Esophagus (tissue), 2 donors: ENCODE data around the gene EXT2. TPM values are rescaled to one million over a fixed set of nuclear protein-coding genes. Genes with fewer than 3 reads are reported as not detected.

Experiments used
- H3K27ac ChIP-seq, 2 donors: one replicate each; pipeline ENCODE4 v1.5.1; 2013; ENCODE audit warnings: low read depth in 2 of 2, mild to moderate bottlenecking in 2 of 2, inconsistent platforms in 1 of 2, low read length in 1 of 2, moderate library complexity in 1 of 2
- H3K27me3 ChIP-seq, 2 donors: one replicate each; pipeline ENCODE4 v1.6.1; 2013; ENCODE audit warnings: low read length in 2 of 2, control low read depth in 1 of 2, mild to moderate bottlenecking in 1 of 2; ENCODE audit not compliant: insufficient read depth in 2 of 2, control insufficient read depth in 1 of 2
- H3K36me3 ChIP-seq, 2 donors: one replicate each; pipeline ENCODE4 v1.6.1; 2013; ENCODE audit warnings: low read length in 1 of 2; ENCODE audit not compliant: control insufficient read depth in 2 of 2, insufficient read depth in 2 of 2
- H3K4me1 ChIP-seq, 2 donors: one replicate each; pipeline ENCODE4 v1.6.1; 2013; ENCODE audit warnings: low read length in 1 of 2; ENCODE audit not compliant: control insufficient read depth in 2 of 2, insufficient read depth in 2 of 2
- H3K4me3 ChIP-seq, 2 donors: one replicate each; pipeline ENCODE4 v1.5.1; 2013; ENCODE audit warnings: low read length in 2 of 2, mild to moderate bottlenecking in 2 of 2, low read depth in 1 of 2, moderate library complexity in 1 of 2
- H3K9me3 ChIP-seq, 2 donors: one replicate each; pipeline ENCODE4 v1.6.1; 2013; ENCODE audit warnings: mild to moderate bottlenecking in 2 of 2, low read depth in 1 of 2, low read length in 1 of 2, moderate library complexity in 1 of 2; ENCODE audit not compliant: control insufficient read depth in 2 of 2, insufficient read depth in 1 of 2
- WGBS, 2 donors: extraction: QIAGEN DNeasy Blood & Tissue Kit; methylation state at CpG; one replicate each; pipeline ENCODE4 v1.1.7; 2013; 5-methylcytosine and 5-hydroxymethylcytosine counted together
- polyA plus RNA-seq, 2 donors: library from polyadenylated mRNA; stranded (reverse); fragments of 200-250 nt; gene quantifications; one replicate each; pipeline ENCODE4 v1.2.3, GENCODE V29; 2013
- donor health status: healthy with polysubstance abuse.
- donor health status: Bipolar disorder and iron deficiency.

The EXT2 gene
- polyA plus RNA-seq, 2 donors, result 13.5 to 16.4 TPM

DNA sequence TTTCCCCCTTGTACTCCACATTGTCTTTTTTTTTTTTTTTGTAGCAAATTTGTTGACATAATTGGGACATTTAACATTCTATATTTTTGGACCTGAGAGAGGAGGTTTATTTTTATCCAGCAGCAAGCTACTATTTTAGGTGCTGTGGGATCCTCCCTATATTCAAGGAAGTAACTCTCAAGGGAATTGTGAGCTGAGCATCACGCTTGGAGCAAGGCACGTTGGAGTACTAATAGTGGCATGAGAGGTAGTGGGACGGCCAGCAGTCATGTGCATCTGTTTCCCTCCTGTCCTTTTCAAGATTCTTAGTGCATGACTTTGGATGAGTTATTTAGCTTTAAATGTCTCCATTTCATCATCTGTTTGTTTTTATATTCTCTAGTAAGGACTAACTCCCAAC, 52.3 kb downstream of the EXT2 start:
- no peaks in the 10 kb centered on the region for H3K27me3 ChIP-seq
- H3K4me3 ChIP-seq, result no peak overlapping the region
- 87 to 91% methylated on average over 3 of the region's 3 CpGs for WGBS, 2 donors
- H3K36me3 ChIP-seq, result peaks cover 0 to 3% of the 10 kb centered on the region in 2 donors
- H3K27ac ChIP-seq, result no peak overlapping the region
- no peaks in the 10 kb centered on the region for H3K9me3 ChIP-seq
- H3K4me1 ChIP-seq, result no peaks in the 10 kb centered on the region

DNA sequence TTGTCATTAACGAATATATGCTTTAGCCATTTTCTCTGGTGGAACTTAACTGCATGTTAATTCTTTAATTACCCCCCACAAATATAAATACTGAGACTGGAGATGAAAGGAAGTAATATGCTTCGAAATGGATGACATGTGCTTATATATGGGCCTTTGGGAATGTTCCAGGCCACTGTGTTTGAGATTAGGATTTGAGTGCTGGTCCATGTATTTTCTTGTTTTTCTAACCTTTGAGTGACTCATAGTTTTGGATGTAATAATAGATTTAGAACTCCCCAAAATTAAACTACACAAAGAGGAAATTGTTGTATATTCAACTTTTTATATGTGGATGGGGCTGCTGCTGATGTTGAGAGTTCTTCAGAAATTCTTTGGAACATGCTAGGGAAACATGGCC, 54.2 kb downstream of the EXT2 start:
- 74 to 76% methylated on average over 2 of the region's 2 CpGs for WGBS, 2 donors
- Histone ChIP-seq H3K9me3 (no peaks in the 10 kb centered on the region), H3K4me1 (no peaks in the 10 kb centered on the region), H3K4me3 (no peak overlapping the region), H3K27ac (no peak overlapping the region), H3K27me3 (no peaks in the 10 kb centered on the region), H3K36me3 (peaks cover 0 to 3% of the 10 kb centered on the region in 2 donors)

DNA sequence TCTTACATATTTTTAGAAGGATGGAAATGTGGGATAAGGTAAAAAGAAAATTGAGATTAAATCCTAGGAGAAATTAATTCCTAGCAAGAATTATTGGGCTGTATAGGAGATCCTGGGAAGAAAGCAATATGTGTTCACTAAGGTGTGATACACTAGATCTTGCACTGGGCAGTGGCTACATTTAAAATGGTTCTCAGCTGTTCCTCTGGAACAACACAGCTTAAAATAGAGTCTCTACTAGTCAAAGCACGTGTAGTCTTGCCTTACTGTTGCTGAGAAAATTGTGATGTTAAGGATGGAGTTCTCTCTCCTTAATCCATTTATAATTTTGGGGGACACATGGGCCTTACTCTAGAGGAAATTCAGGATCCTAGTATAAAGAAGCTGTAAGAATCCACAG, 54.9 kb downstream of the EXT2 start:
- Histone ChIP-seq H3K36me3 (peaks cover 0 to 3% of the 10 kb centered on the region in 2 donors), H3K9me3 (no peaks in the 10 kb centered on the region), H3K4me1 (no peaks in the 10 kb centered on the region), H3K4me3 (no peak overlapping the region), H3K27me3 (no peaks in the 10 kb centered on the region), H3K27ac (no peak overlapping the region)
- WGBS, 2 donors, result 73 to 87% methylated on average over 1 of the region's 1 CpG

DNA sequence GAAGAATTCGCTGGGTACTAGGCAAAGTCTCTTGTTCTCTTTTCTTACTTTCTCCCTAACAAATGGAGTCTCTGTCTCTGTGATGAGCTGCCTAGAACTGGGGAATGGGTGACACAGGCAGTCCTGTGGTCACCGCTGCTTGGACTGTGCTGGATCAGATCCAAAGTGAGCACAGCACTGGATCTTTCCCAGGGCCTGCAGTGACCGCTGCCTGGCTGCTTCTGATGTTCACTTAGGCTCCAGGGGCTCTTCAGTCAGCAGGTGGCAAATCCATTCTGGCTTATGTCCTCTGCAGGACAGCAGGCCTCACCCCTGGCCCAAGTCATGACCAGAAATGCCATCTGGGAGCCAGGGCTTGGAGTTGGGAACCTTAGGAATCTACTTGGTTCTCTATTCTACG, 61.5 kb downstream of the EXT2 start:
- H3K27ac ChIP-seq, result no peak overlapping the region
- no peak overlapping the region for H3K4me3 ChIP-seq
- peaks cover 0 to 9% of the 10 kb centered on the region in 2 donors for H3K36me3 ChIP-seq
- H3K9me3 ChIP-seq, result no peaks in the 10 kb centered on the region
- peaks cover 0 to 6% of the 10 kb centered on the region in 2 donors for H3K4me1 ChIP-seq
- no peaks in the 10 kb centered on the region for H3K27me3 ChIP-seq
- WGBS, 2 donors, result 95 to 96% methylated on average over 4 of the region's 4 CpGs

DNA sequence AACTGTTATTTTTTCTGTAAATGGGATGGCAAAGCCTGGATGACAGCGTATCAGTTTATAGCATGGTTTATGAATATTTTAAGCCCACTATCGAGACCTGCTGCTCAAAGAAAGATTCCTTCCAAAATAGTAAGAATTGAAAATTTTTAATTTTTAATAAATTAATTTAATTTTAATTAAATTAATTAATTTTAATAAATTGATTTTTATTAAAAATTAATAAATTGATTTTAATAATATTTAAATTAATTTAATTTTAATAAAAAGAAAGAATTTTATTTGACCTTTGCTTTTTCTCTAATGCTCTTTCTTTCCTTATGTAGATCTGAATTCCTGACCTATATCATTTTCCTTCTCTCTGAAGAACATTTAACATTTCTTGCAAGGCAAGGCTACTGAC, 62.9 kb downstream of the EXT2 start:
- H3K4me1 ChIP-seq, result peaks cover 0 to 6% of the 10 kb centered on the region in 2 donors
- H3K27ac ChIP-seq, result no peak overlapping the region
- H3K36me3 ChIP-seq, result peaks cover 0 to 9% of the 10 kb centered on the region in 2 donors
- no peak overlapping the region for H3K4me3 ChIP-seq
- WGBS, 2 donors, result 96 to 99% methylated on average over 2 of the region's 2 CpGs
- no peaks in the 10 kb centered on the region for H3K9me3 ChIP-seq
- H3K27me3 ChIP-seq, result no peaks in the 10 kb centered on the region

DNA sequence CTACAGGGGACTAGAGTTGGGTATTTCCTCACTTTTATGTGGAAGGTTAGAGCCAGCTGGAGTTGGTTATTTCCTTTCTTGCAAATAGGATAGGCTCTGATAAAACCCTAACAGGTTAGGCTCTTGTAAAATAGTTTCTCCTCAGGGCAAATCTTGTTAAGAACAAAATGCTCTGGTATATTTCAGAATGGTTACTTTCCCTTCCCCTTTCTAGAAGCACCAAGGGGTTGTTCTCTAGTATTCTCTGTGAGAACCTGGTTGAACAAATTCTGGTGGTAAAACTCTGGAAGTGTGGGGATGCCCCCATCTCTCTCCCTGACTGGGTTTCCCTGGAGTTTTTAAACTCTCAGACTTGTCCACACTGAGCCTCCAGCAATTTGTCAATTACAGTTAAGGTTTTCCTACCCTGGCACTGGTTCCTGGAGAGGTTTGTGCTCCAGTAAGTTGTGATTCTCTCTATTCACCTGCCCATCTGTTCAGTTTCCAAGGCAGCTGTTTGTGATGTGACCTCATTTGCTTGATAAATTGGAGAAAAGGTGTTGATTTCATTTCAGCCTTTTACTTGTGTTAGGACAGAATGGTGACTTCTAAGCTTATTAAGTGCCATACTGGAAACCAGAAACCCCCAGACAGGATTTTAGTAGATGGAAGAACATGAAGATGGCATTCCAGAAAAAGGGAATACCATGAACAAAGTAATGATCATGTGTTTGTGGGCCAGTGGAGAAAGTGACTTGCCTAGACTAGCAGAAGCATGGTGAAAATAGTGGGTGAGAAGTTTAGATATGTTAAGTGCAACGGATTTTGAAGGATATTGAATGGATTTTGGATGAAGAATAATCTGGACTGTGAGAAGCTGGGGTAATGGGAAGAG, 64.6 kb downstream of the EXT2 start:
- peaks cover 0 to 9% of the 10 kb centered on the region in 2 donors for H3K36me3 ChIP-seq
- H3K27me3 ChIP-seq, result no peaks in the 10 kb centered on the region
- H3K27ac ChIP-seq, result no peak overlapping the region
- 65 to 67% methylated on average over 1 of the region's 1 CpG for WGBS, 2 donors
- H3K9me3 ChIP-seq, result no peaks in the 10 kb centered on the region
- H3K4me3 ChIP-seq, result no peak overlapping the region
- H3K4me1 ChIP-seq, result peaks cover 0 to 6% of the 10 kb centered on the region in 2 donors

DNA sequence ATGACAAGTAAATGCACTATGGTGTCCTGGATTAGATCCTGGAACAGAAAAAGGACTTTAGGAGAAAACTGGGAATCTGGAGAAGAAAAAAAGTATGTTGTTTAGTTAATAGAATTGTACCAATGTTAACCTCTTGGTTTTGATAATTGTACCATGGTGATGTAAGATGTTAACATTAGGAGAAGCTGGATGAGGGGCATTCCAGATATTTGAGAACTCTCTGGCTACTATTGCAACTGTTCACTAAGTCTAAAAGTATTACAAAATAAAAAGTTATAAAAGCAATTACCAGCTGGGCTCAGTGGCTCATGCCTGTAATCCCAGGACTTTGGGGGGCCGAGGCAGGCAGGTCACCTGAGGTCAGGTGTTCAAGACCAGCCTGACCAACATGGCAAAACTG, 66.5 kb downstream of the EXT2 start:
- 84 to 100% methylated on average over 1 of the region's 1 CpG for WGBS, 2 donors
- Histone ChIP-seq H3K4me1 (peaks cover 0 to 3% of the 10 kb centered on the region in 2 donors), H3K36me3 (peaks cover 0 to 9% of the 10 kb centered on the region in 2 donors), H3K27me3 (no peaks in the 10 kb centered on the region), H3K4me3 (no peak overlapping the region), H3K27ac (no peak overlapping the region), H3K9me3 (no peaks in the 10 kb centered on the region)

DNA sequence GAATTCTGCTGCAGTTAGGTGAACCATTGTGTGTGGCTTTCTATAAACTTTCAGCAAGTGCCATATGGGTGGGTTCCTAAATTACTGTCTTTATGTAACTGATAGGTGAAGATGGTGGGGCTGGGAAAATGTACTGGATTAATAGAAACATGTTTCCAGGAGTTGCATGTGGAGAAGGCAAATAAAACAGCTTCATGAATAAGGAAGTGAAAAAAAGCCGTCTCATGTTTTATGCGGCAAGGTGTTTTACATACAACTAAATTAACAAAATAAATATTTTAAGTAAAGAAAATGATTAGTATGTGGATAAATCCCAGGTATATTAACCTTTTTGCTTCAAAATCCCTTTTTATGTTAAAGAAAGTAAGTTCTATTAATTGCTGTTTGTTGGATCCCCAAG, 67.2 kb downstream of the EXT2 start:
- no peaks in the 10 kb centered on the region for H3K27me3 ChIP-seq
- no peak overlapping the region for H3K27ac ChIP-seq
- H3K36me3 ChIP-seq, result peaks cover 0 to 4% of the 10 kb centered on the region in 2 donors
- 91 to 95% methylated on average over 2 of the region's 2 CpGs for WGBS, 2 donors
- H3K9me3 ChIP-seq, result no peaks in the 10 kb centered on the region
- H3K4me1 ChIP-seq, result peaks cover 0 to 2% of the 10 kb centered on the region in 2 donors
- no peak overlapping the region for H3K4me3 ChIP-seq

DNA sequence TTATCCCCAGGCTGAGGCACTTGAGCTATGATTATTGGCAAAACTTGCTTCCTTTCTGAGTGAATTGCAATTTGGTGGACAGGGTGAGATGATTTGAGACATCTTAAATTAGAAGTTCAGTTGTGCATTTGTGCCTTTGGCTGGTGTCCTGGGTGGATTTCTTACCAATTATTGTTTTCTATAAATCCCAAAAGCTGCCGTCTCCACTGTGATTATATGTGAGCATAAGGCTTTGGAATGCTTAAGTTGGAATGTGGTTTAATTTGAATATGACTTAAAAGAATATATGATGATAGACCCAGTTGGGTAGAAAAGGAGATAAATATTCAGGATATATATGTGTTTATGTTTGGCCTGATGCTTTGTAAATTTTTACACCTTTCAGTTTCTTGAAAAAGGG, 70.0 kb downstream of the EXT2 start:
- Histone ChIP-seq H3K4me3 (no peak overlapping the region), H3K9me3 (no peaks in the 10 kb centered on the region), H3K4me1 (no peaks in the 10 kb centered on the region), H3K36me3 (no peaks in the 10 kb centered on the region), H3K27ac (no peak overlapping the region), H3K27me3 (no peaks in the 10 kb centered on the region)
- WGBS, 2 donors, result 88 to 97% methylated on average over 1 of the region's 1 CpG

DNA sequence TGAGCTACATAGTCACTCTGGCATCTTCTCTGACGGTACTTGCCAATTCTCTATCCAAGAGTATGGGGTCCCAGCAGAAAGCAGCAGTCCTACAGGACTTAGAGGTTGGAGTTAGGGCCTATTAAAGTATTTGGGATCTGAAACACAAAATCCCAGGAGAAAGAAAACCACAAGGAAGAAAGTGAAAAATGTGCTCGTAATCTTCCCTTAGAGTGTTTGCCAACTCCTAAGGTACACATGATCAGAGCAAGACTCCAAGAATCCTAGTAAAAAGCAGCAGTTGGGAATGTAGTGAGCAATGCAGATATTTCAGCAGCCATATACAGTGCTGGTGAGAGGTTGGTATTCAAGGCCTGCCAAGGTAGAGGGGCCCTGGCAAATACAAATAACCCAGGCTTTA, 71.6 kb downstream of the EXT2 start:
- no peak overlapping the region for H3K4me3 ChIP-seq
- H3K27me3 ChIP-seq, result no peaks in the 10 kb centered on the region
- H3K36me3 ChIP-seq, result peaks cover 0 to 1% of the 10 kb centered on the region in 2 donors
- 77 to 87% methylated on average over 2 of the region's 2 CpGs for WGBS, 2 donors
- H3K4me1 ChIP-seq, result no peaks in the 10 kb centered on the region
- H3K9me3 ChIP-seq, result no peaks in the 10 kb centered on the region
- H3K27ac ChIP-seq, result no peak overlapping the region
